ENCODE measurements around the gene LBR. TPM values are rescaled to one million over a fixed set of nuclear protein-coding genes. Genes with fewer than 3 reads are reported as not detected.

The LBR gene
- polyA plus RNA-seq, 1 experiment, result 16.7 TPM

DNA sequence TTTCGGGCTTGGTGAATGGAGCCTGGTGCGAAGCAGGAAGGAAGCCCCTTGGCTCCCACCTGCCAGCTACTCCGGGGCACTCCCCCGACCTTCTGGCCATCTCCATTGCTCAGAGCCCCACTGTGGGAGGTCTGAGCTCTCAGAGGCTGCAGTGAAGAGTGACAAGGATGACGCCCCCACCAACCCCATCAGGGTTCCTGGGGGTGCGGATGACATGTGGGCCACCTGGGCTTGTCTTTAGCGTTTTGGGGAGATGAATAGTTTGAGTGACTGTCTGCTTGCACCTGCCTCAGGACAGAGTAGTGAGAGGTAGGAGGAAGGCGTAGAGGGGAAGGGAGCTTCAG lies 43.2 kb upstream of the LBR start:
- ChIA-PET CTCF (interaction anchor here (1.0 to 2.6 kb wide), 6 partner anchors 10 to 517 kb away, joined by 3 to 8 read pairs (median 3); no protein-coding TSS in a partner anchor), POLR2A (no interaction called here)
- TF ChIP-seq, protein P1, sequence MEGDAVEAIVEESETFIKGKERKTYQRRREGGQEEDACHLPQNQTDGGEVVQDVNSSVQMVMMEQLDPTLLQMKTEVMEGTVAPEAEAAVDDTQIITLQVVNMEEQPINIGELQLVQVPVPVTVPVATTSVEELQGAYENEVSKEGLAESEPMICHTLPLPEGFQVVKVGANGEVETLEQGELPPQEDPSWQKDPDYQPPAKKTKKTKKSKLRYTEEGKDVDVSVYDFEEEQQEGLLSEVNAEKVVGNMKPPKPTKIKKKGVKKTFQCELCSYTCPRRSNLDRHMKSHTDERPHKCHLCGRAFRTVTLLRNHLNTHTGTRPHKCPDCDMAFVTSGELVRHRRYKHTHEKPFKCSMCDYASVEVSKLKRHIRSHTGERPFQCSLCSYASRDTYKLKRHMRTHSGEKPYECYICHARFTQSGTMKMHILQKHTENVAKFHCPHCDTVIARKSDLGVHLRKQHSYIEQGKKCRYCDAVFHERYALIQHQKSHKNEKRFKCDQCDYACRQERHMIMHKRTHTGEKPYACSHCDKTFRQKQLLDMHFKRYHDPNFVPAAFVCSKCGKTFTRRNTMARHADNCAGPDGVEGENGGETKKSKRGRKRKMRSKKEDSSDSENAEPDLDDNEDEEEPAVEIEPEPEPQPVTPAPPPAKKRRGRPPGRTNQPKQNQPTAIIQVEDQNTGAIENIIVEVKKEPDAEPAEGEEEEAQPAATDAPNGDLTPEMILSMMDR (IDR thresholded peaks at IDR 0.05; ENCODE audit: insufficient read depth, low read depth, low read length), result no peak
- Histone ChIP-seq H3K36me3 (ENCODE audit: control insufficient read depth, insufficient read depth, low read length) (no peaks in the 10 kb centered on the region), H3K4me3 (ENCODE audit: low read depth, low read length) (no peak overlapping the region), H3K27me3 (ENCODE audit: control insufficient read depth, insufficient read depth, low read length) (no peaks in the 10 kb centered on the region; the same call in 1 of the 2 replicates)
- DNase-seq (ENCODE audit: low read depth), result no peak

DNA sequence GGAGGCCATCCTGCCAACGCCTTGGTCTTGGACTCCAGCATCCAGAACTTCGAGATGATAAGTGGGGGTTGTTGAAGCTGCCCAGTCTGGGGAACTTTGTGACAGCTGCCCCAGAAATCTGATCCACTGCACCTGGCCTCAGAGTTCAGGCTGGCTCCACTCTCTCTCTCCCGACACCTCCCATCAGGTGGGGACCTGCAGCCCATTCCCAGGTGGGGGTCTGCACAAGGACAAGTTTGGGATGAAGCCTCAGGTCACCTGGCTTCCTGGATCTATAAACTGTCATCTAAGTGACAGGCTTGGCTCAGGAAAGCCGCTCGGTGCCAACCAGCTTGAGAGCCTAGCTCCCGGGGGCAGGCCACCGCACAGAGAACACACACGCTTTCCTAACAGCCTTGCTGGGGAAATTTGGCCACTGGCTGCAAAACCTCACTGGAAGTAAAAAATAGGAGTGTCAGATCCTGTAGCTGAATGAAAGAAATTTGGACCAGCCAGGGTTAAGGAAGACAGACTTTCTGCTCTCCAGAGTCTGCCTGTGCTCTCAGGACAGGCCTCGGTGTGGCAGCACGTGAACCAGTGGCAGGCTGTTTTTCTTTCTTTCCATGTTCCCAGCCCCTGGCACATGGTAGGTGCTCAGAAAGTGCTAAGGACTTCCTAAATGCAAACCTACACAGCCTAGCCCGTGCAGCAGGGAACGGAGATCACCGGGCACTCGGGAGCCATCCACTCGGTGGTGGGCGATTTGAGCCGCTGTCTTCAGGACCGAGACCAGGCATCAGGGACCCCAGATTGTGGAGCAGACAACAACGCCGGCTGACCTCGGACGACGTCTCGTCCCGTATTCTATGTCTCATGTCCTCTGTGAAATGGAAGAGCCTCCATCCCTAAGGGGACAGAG lies 42.6 kb upstream of the LBR start:
- DNase-seq (ENCODE audit: low read depth), result no peak
- POLR2A ChIA-PET, result no interaction called here
- no peaks in the 10 kb centered on the region; the same call in 1 of the 2 replicates for H3K27me3 ChIP-seq (ENCODE audit: control insufficient read depth, insufficient read depth, low read length)
- H3K4me3 ChIP-seq (ENCODE audit: low read depth, low read length), result no peak overlapping the region
- CTCF ChIA-PET, result interaction anchor here (1.1 to 2.6 kb wide), 4 partner anchors 11 to 508 kb away, joined by 3 to 8 read pairs (median 5); no protein-coding TSS in a partner anchor
- no peaks in the 10 kb centered on the region for H3K36me3 ChIP-seq (ENCODE audit: control insufficient read depth, insufficient read depth, low read length)
- TF ChIP-seq, protein P1 (IDR thresholded peaks at IDR 0.05; ENCODE audit: insufficient read depth, low read depth, low read length), result no peak

DNA sequence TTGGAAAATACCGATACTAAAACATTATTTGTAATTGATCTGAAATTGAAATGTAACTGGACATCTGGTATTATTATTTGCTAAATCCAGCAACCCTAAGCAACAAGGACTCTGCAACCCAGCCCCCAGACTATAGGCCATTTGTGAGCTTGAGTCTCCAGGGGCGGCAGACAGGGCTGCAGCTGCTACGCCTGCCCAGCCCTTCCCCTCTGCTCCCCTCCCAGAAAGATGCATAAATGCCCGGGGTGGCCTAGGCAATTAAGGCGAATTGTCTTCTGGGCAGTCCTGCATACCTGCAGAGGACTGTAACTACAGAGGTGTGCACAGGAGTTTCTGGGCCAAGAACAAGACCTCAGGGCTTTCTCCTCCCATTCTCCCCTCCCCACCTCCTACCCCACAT lies 41.2 kb upstream of the LBR start:
- Histone ChIP-seq H3K36me3 (ENCODE audit: control insufficient read depth, insufficient read depth, low read length) (no peaks in the 10 kb centered on the region), H3K27me3 (ENCODE audit: control insufficient read depth, insufficient read depth, low read length) (no peaks in the 10 kb centered on the region; the same call in 1 of the 2 replicates), H3K4me3 (ENCODE audit: low read depth, low read length) (no peak overlapping the region)
- ChIA-PET CTCF (interaction anchor here (1.7 kb wide), 1 partner anchor 12 kb away, joined by 10 read pairs; no protein-coding TSS in a partner anchor), POLR2A (no interaction called here)
- DNase-seq (ENCODE audit: low read depth), result no peak
- TF ChIP-seq, protein P1 (IDR thresholded peaks at IDR 0.05; ENCODE audit: insufficient read depth, low read depth, low read length), result no peak

DNA sequence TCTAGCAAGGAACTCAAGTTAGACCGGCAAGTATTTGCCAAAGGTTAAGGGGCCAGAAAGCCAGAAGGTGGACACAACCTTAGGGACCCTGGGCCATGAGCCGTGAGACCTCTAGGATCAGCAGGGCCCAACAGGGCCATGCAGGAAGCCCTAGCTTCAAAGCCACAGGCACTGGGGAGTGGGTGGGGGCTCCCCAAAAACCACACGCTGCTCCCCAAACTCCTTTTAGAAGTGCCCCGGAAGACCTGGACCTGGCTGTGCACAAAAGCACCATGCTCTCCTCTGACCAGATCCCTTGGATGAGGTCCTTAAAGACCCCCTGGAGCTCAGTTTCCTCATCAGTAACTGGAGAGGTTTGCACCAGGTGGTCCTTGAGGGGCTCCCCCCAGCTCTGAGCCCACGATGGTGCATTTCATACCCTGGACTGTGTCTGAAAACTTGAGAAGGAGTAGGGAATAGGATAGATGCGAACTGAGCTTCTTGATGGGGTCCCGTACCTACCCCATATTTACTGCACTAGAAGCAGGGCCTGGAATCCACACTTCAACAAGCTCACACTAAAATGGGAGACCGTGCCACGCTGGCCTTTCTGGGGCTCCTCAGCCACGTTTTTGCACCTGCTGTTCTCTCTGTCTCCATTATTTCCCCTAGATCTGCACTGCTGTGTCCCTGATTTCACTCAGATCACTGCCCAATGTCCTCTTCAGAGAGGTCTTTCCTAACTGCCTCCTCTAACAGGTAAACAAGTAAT lies 40.6 kb upstream of the LBR start:
- ChIA-PET CTCF (interaction anchor here (1.7 kb wide), 1 partner anchor 12 kb away, joined by 10 read pairs; no protein-coding TSS in a partner anchor), POLR2A (no interaction called here)
- H3K4me3 ChIP-seq (ENCODE audit: low read depth, low read length), result no peak overlapping the region
- no peaks in the 10 kb centered on the region for H3K36me3 ChIP-seq (ENCODE audit: control insufficient read depth, insufficient read depth, low read length)
- TF ChIP-seq, protein P1 (IDR thresholded peaks at IDR 0.05; ENCODE audit: insufficient read depth, low read depth, low read length), result no peak
- H3K27me3 ChIP-seq (ENCODE audit: control insufficient read depth, insufficient read depth, low read length), result no peaks in the 10 kb centered on the region; the same call in 1 of the 2 replicates
- DNase-seq (ENCODE audit: low read depth), result no peak
